Measurements from ENCODE around the gene USP53. TPM values are rescaled to one million over a fixed set of nuclear protein-coding genes. Genes with fewer than 3 reads are reported as not detected.

USP53 gene
- total RNA-seq, 1 donor = 20.1 TPM

- Histone ChIP-seq H3K4me1 (ENCODE audit: insufficient read depth, low read length) (peaks cover 11% of the 10 kb centered on the region), H3K4me3 (ENCODE audit: low read length) (no peak overlapping the region), H3K27me3 (ENCODE audit: insufficient read depth, low read length) (no peaks in the 10 kb centered on the region), H3K9me3 (ENCODE audit: low read depth, low read length) (no peaks in the 10 kb centered on the region)
These were observed 2.9 kb upstream of the USP53 start for GRCh38 chr4:119209586-119209985.

DNA sequence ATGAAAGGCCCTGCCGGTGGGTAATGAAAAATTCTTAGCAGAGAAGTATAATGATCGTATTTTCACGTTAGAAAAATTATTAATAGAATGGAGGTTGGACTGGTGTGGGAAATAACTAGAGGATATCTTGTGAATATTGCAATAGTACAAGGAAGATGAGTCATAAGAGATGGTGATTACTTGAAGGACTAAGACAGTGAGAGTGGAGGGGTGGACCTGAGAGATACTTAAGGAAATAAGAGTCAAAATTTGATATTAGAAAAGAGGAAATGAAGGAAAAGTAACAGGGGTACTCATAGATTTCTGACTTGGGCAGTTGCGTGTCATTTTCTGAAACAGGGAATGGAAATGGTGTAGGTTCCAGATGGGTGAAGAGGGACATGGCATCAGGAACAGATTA lies 1.7 kb upstream of the USP53 start:
- Histone ChIP-seq H3K4me3 (ENCODE audit: low read length) (no peak overlapping the region), H3K9me3 (ENCODE audit: low read depth, low read length) (no peaks in the 10 kb centered on the region), H3K27me3 (ENCODE audit: insufficient read depth, low read length) (no peaks in the 10 kb centered on the region), H3K4me1 (ENCODE audit: insufficient read depth, low read length) (peaks cover 11% of the 10 kb centered on the region)

DNA sequence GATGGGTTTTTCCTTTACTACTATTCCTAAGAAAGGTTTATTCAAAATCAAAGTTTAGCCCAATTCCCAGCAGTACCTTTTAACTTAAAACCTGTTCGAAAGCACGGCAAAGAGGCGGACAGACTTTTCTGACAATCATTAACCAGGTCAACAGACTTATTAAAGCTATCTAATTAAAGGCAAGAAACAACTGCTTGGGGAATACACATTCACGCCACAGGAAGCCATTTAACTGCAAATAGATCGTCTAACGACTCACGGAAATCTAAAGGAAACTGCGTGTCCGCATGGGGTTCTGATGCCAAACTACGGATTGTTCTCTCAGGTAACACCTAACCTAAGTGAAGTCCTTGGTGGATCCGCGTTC lies 663 bp upstream of the USP53 start:
- no peaks in the 10 kb centered on the region for H3K27me3 ChIP-seq (ENCODE audit: insufficient read depth, low read length)
- H3K4me3 ChIP-seq (ENCODE audit: low read length) = peak overlapping the region; percentile 74
- no peaks in the 10 kb centered on the region for H3K9me3 ChIP-seq (ENCODE audit: low read depth, low read length)
- peaks cover 11% of the 10 kb centered on the region for H3K4me1 ChIP-seq (ENCODE audit: insufficient read depth, low read length)

DNA sequence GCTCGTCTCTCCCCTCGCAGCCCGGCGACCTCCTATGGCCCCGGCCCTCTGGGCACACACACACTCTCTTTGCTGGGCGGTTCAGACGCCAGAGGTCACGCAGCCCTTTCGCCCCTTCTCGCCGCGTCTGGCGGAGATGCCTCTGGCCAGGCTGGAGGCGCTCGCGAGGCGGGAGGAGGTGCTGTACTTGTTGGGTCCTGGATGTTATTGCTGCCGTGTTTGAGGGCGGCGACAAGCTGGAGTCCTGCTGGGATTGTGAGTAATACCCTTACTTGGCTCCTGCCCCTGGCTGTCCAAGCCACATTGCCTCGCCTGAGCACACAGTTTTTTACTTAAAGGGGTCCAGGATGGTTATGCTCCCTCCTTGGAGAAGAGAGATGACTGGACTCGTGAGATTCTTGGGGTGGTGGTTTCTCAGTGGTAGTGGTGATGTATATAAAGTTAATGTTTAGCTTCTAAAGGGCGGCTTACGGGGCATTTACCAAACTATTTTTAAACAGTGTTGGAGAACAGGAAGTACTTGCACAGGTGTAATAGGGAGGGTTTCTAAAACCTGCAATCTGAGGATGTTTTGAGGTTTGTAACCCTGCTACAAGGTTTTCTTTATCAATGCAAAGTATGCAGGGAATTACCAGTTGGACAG lies 572 bp downstream of the USP53 start:
- peak overlapping the region; percentile 74 for H3K4me3 ChIP-seq (ENCODE audit: low read length)
- peaks cover 11% of the 10 kb centered on the region for H3K4me1 ChIP-seq (ENCODE audit: insufficient read depth, low read length)
- no peaks in the 10 kb centered on the region for H3K9me3 ChIP-seq (ENCODE audit: low read depth, low read length)
- no peaks in the 10 kb centered on the region for H3K27me3 ChIP-seq (ENCODE audit: insufficient read depth, low read length)

GRCh38 chr4:119218093-119218492 lies 5.6 kb downstream of the USP53 start:
- Histone ChIP-seq H3K4me1 (ENCODE audit: insufficient read depth, low read length) (peaks cover 6% of the 10 kb centered on the region), H3K9me3 (ENCODE audit: low read depth, low read length) (no peaks in the 10 kb centered on the region), H3K27me3 (ENCODE audit: insufficient read depth, low read length) (no peaks in the 10 kb centered on the region), H3K4me3 (ENCODE audit: low read length) (no peak overlapping the region)

GRCh38 chr4:119221412-119221811 lies 8.9 kb downstream of the USP53 start:
- no peaks in the 10 kb centered on the region for H3K9me3 ChIP-seq (ENCODE audit: low read depth, low read length)
- no peak overlapping the region for H3K4me3 ChIP-seq (ENCODE audit: low read length)
- no peaks in the 10 kb centered on the region for H3K27me3 ChIP-seq (ENCODE audit: insufficient read depth, low read length)
- no peaks in the 10 kb centered on the region for H3K4me1 ChIP-seq (ENCODE audit: insufficient read depth, low read length)

DNA sequence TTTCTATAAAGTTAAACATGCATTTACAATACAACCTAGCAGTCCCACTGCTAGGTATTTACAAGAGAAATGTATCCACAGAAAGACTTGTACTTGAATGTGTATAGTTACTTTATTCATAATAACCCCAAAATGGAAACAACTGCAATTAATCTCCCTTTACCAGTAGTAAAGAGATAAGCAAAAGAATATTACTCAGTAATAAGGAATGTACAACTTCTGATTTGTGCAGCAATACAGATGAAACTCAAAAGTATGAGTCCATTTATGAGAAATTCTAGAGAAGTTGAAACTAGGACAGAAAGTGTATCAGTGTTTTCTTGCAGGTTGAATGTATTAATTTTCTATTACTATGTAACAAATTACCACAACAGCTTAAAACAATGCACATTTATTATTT lies 15.2 kb downstream of the USP53 start:
- Histone ChIP-seq H3K4me1 (ENCODE audit: insufficient read depth, low read length) (no peaks in the 10 kb centered on the region), H3K9me3 (ENCODE audit: low read depth, low read length) (no peaks in the 10 kb centered on the region), H3K27me3 (ENCODE audit: insufficient read depth, low read length) (no peaks in the 10 kb centered on the region), H3K4me3 (ENCODE audit: low read length) (no peak overlapping the region)

DNA sequence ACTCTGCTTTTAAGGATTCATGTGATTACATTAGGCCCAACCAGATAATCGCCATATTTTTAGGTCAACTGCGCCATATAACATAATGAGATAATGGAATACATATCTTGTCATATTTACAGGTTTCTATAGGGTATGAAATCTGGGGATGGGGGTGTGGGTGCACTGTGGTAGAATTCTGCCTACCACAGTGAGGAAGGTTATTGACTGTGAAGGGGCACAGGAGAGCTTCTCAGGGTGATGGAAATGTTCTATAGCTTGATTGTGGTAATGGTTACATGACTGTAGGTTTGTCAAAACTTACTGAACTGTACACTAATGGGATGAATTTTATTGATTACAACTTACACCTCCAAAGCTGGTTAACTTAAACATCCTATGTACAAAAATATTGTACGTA lies 15.9 kb downstream of the USP53 start:
- Histone ChIP-seq H3K27me3 (ENCODE audit: insufficient read depth, low read length) (no peaks in the 10 kb centered on the region), H3K9me3 (ENCODE audit: low read depth, low read length) (no peaks in the 10 kb centered on the region), H3K4me1 (ENCODE audit: insufficient read depth, low read length) (no peaks in the 10 kb centered on the region), H3K4me3 (ENCODE audit: low read length) (no peak overlapping the region)

DNA sequence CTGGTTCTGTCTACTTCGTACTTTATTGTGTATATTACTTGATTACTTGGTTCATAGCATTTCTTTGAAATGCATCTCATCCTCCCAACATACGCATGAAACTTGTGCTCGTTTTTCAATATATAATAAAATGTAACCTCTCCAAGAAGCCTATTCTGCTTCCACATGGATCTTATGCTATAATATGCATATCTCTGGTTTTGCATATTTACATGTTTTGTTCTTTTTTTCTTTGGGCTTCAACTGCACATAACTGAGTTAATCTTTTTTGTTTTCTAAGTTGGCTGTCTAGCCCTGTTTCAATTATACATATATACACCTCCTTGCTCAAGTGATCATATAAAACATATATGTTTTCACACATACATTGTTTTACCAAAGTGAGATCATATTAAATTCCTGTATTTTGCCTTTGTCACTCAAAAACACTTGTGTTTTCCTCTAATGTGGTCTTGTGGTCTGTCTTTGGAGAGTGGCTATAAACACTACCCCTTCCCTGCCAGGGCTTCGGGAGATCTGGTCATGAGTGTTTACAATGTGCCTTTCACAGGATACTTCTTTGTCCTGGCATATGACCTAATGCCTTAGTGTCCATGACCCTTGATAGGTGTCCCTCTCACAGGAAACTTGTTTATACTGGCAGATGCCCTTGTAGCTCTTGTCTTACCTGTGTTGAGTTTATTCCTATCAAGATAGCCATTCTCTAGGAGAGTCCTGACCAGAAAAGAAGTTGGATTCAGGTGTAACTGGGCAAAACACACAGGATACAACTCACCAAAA lies 17.6 kb downstream of the USP53 start:
- no peak overlapping the region for H3K4me3 ChIP-seq (ENCODE audit: low read length)
- H3K27me3 ChIP-seq (ENCODE audit: insufficient read depth, low read length) = no peaks in the 10 kb centered on the region
- H3K4me1 ChIP-seq (ENCODE audit: insufficient read depth, low read length) = peaks cover 6% of the 10 kb centered on the region

DNA sequence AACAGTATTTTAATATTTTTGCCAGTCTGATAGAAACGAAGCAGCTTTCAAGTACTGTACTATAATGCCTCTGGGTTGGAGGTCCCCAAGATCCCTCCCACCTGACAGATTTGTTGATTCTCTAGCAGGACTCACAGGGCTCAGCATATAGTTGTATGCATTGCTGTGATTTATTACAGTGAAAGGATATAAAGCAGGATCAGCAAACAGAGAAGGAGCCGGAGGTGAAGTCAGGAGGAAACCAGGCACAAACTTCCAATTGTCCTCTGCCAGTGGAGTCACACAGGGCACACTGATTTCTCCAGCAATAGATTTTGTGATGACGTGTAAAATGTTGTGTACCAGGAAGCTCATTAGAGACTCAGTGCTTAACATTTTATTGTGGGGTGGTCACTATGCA lies 19.0 kb downstream of the USP53 start:
- Histone ChIP-seq H3K4me1 (ENCODE audit: insufficient read depth, low read length) (peaks cover 6% of the 10 kb centered on the region), H3K9me3 (ENCODE audit: low read depth, low read length) (no peaks in the 10 kb centered on the region), H3K27me3 (ENCODE audit: insufficient read depth, low read length) (no peaks in the 10 kb centered on the region), H3K4me3 (ENCODE audit: low read length) (no peak overlapping the region)

More for the DNA sequence above, 17.6 kb downstream of the USP53 start:
- H3K9me3 ChIP-seq (ENCODE audit: low read depth, low read length) = no peaks in the 10 kb centered on the region

- Histone ChIP-seq H3K4me3 (ENCODE audit: low read length) (no peak overlapping the region), H3K4me1 (ENCODE audit: insufficient read depth, low read length) (peaks cover 6% of the 10 kb centered on the region), H3K27me3 (ENCODE audit: insufficient read depth, low read length) (no peaks in the 10 kb centered on the region), H3K9me3 (ENCODE audit: low read depth, low read length) (no peaks in the 10 kb centered on the region)
These were observed 19.8 kb downstream of the USP53 start for GRCh38 chr4:119232286-119232685.

DNA sequence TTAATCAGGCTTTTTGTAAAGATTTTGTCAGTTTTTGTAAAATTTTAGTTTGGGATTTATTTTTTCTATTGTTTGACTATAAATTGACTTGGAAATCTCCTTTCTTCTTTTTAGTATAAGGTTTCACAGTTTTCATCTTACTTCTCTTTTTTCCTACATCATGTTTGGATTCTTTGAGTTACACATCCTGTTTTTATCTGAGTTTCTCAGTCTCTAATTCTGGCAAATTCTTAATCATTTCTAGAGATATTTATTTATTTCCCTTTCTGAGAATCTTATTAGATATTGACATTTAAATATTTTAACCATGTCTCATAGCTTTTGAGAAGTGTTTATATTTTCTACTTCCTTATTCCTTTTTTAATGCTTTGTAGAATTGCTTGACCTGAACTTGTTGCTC lies 20.7 kb downstream of the USP53 start:
- Histone ChIP-seq H3K4me3 (ENCODE audit: low read length) (no peak overlapping the region), H3K27me3 (ENCODE audit: insufficient read depth, low read length) (no peaks in the 10 kb centered on the region), H3K4me1 (ENCODE audit: insufficient read depth, low read length) (peaks cover 6% of the 10 kb centered on the region), H3K9me3 (ENCODE audit: low read depth, low read length) (no peaks in the 10 kb centered on the region)

DNA sequence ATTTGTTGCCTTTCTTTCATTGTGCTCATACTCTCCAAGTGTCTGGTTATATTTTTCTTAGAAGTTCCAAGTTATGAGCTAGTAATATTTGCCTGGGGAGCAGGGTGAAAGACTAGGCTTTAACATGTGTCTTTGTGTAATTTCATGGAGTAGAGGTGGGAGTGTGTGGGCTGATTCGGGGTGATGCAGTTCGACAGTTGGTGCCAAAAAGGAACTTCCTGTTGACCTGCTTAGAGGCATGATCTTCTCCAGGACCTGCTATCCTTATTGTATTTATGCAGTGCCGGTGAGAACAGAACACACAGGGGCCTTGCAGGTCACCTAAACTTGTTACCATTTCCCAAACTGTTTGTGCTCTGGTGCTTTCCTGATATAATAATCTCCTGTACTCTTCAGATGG lies 21.2 kb downstream of the USP53 start:
- Histone ChIP-seq H3K4me1 (ENCODE audit: insufficient read depth, low read length) (peaks cover 6% of the 10 kb centered on the region), H3K4me3 (ENCODE audit: low read length) (no peak overlapping the region), H3K27me3 (ENCODE audit: insufficient read depth, low read length) (no peaks in the 10 kb centered on the region), H3K9me3 (ENCODE audit: low read depth, low read length) (no peaks in the 10 kb centered on the region)

DNA sequence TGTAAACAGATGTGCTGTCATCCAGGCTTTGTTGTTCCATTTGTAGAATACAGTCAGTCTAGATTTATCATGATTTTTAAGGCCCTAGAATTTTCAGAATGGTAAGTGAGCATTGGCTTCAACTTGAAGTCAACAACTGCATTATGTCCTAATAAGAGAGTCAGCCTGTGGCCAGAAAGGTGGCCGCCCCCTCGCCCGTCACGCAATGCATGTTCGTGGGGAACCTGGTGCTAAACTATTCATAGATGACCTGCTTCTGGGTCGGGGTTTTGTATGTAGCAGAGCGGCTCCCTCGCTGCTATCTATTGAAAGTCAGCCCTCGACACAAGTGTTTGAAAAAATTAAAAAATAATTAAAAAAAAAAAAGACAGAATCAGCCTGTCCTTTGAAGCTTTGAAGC lies 24.7 kb downstream of the USP53 start:
- H3K4me1 ChIP-seq (ENCODE audit: insufficient read depth, low read length) = peaks cover 6% of the 10 kb centered on the region
- no peaks in the 10 kb centered on the region for H3K9me3 ChIP-seq (ENCODE audit: low read depth, low read length)
- no peak overlapping the region for H3K4me3 ChIP-seq (ENCODE audit: low read length)
- H3K27me3 ChIP-seq (ENCODE audit: insufficient read depth, low read length) = no peaks in the 10 kb centered on the region

- Histone ChIP-seq H3K9me3 (ENCODE audit: low read depth, low read length) (no peaks in the 10 kb centered on the region), H3K4me3 (ENCODE audit: low read length) (no peak overlapping the region), H3K27me3 (ENCODE audit: insufficient read depth, low read length) (no peaks in the 10 kb centered on the region), H3K4me1 (ENCODE audit: insufficient read depth, low read length) (peaks cover 6% of the 10 kb centered on the region)
These were observed 25.1 kb downstream of the USP53 start for GRCh38 chr4:119237642-119238041.

All from mononuclear cell (primary cell).